HepG2 (cell line): Measurements from ENCODE around the gene ANP32B. TPM values are rescaled to one million over a fixed set of nuclear protein-coding genes. Genes with fewer than 3 reads are reported as not detected.

ENCODE experiments used
- ATAC-seq: fragments of 200-7000 bp; cut with Tn5 transposase; 3 replicates; pipeline ENCODE4 v1.9.1; 2020; ENCODE audit warnings: mild to moderate bottlenecking, moderate library complexity
- BruUV-seq: library from RNA; stranded (reverse); fragments of 400-500 nt; replicated peaks from 2 replicates; lab custom pipeline; 2021; lab: Mats Ljungman, UMichigan
- CTCF ChIA-PET: fragments of 300-600 bp; formaldehyde crosslinking; extraction: SDS; loops from one replicate; lab custom pipeline; 2021; ENCODE audit warnings: low total read pairs, inconsistent platforms, low intra/inter-chr PET ratio; lab: Yijun Ruan, JAX
- POLR2A ChIA-PET: fragments of 350-600 bp; sonication (Branson Sonifier 250); formaldehyde crosslinking; loops from one replicate; lab custom pipeline; 2020; ENCODE audit warnings: antibody characterized with exemption, inconsistent platforms; lab: Yijun Ruan, JAX
- DNase-seq: peaks from one replicate; pipeline ENCODE4 v3.0.0-alpha.2; 2015; ENCODE audit warnings: low spot score
- FAIRE-seq: peaks from 3 replicates; lab custom pipeline; 2011; peaks lifted over from hg19 to GRCh38; lab: Jason Lieb, UNC
- H2AFZ ChIP-seq: one replicate; pipeline ENCODE4 v1.6.1; 2011; ENCODE audit warnings: low read length, inconsistent platforms
- H3K27ac ChIP-seq: fragments of 300-600 bp; 3 replicates; pipeline ENCODE4 v1.8.0; 2011; ENCODE audit warnings: mixed run types, mild to moderate bottlenecking, mixed read lengths, low read length, inconsistent platforms; ENCODE audit not compliant: insufficient read depth; ENCODE audit errors: extremely low read length
- H3K27me3 ChIP-seq, 2 experiments: fragments of 200-600 bp in 1 of 2; 2 replicates in 1 of 2; 3 replicates in 1 of 2; pipeline versions ENCODE4 v1.6.0 to v1.8.0; 2011; ENCODE audit warnings: low read length in 2 of 2, mild to moderate bottlenecking in 2 of 2, moderate library complexity in 2 of 2, inconsistent platforms in 1 of 2; ENCODE audit not compliant: insufficient read depth in 2 of 2, control insufficient read depth in 1 of 2
- H3K36me3 ChIP-seq, 2 experiments: fragments of 200-600 bp in 1 of 2; replicated peaks in 1 of 2; 2 replicates in 1 of 2; 3 replicates in 1 of 2; pipeline versions ENCODE4 v1.5.1 to v1.8.0; 2011; ENCODE audit warnings: low read length in 2 of 2, inconsistent platforms in 1 of 2; ENCODE audit not compliant: insufficient read depth in 2 of 2, control insufficient read depth in 1 of 2
- H3K4me1 ChIP-seq: 2 replicates; pipeline ENCODE4 v1.5.1; 2012; ENCODE audit warnings: low read length, inconsistent platforms; ENCODE audit not compliant: insufficient read depth
- H3K4me2 ChIP-seq: 2 replicates; pipeline ENCODE4 v1.6.0; 2011; ENCODE audit warnings: low read depth, low read length, inconsistent platforms
- H3K4me3 ChIP-seq, 3 experiments: fragments of 200-600 bp in 1 of 3; sonication (generic), shearing (Covaris generic) in 1 of 3; replicated peaks in 1 of 3; 2 replicates each; pipeline ENCODE4 v1.5.1; 2011 to 2016; ENCODE audit warnings: low read length in 3 of 3, inconsistent platforms in 2 of 3, low read depth in 2 of 3, mild to moderate bottlenecking in 2 of 3, control low read depth in 1 of 3, mixed read lengths in 1 of 3; ENCODE audit not compliant: insufficient read depth in 1 of 3
- H3K79me2 ChIP-seq: one replicate; pipeline ENCODE4 v1.6.1; 2011; ENCODE audit warnings: low read length, inconsistent platforms; ENCODE audit not compliant: insufficient read depth
- H3K9ac ChIP-seq: 2 replicates; pipeline ENCODE4 v1.6.0; 2011; ENCODE audit warnings: mild to moderate bottlenecking, low read depth, low read length, inconsistent platforms; ENCODE audit not compliant: insufficient read depth
- H3K9me3 ChIP-seq: 2 replicates; pipeline ENCODE4 v1.5.1; 2012; ENCODE audit warnings: mild to moderate bottlenecking, low read length
- H4K20me1 ChIP-seq: 2 replicates; pipeline ENCODE4 v1.6.0; 2011; ENCODE audit warnings: inconsistent platforms, mild to moderate bottlenecking, low read length, moderate library complexity; ENCODE audit not compliant: insufficient read depth
- E2F5 ChIP-seq: sonication (generic); formaldehyde crosslinking; conservative IDR thresholded peaks from 2 replicates; pipeline ENCODE4 v1.4.0; 2020; ENCODE audit warnings: missing genetic modification reagents
- NR0B2 ChIP-seq: sonication (generic); formaldehyde crosslinking; IDR thresholded peaks from 2 replicates; pipeline ENCODE4 v1.4.0; 2020; ENCODE audit warnings: mild to moderate bottlenecking, missing genetic modification reagents
- NR3C1 ChIP-seq: sonication (generic); formaldehyde crosslinking; IDR thresholded peaks from 2 replicates; pipeline ENCODE4 v1.4.0; 2020; ENCODE audit warnings: missing genetic modification reagents
- REL ChIP-seq: sonication (generic); formaldehyde crosslinking; conservative IDR thresholded peaks from 2 replicates; pipeline ENCODE4 v1.8.0; 2022; ENCODE audit warnings: mild to moderate bottlenecking, missing genetic modification reagents, moderate library complexity
- RFX1 ChIP-seq: fragments of 450-650 bp; IDR thresholded peaks from 2 replicates; pipeline ENCODE4 v1.6.1; 2017
- ZBTB39 ChIP-seq: sonication (generic); formaldehyde crosslinking; IDR thresholded peaks from 2 replicates; pipeline ENCODE4 v1.5.0; 2020; ENCODE audit warnings: missing genetic modification reagents
- ZNF770 ChIP-seq: sonication (generic); formaldehyde crosslinking; IDR thresholded peaks from 2 replicates; pipeline ENCODE4 v1.5.0; 2020; ENCODE audit warnings: mild to moderate bottlenecking, missing genetic modification reagents
- WGBS: methylation state at CpG from one replicate; pipeline ENCODE4 v1.1.6; 2017; ENCODE audit warnings: low lambda C conversion rate; 5-methylcytosine and 5-hydroxymethylcytosine counted together
- in situ Hi-C: cut with HindIII; loops from 2 replicates; pipeline ENCODE4 v1.10.0; 2017; ENCODE audit warnings: low pct_unique_long_range_greater_than_20kb; ENCODE audit not compliant: extremely low pct_ligation_motif_present
- intact Hi-C: fragments of 100-400 bp; cut with micrococcal nuclease; formaldehyde crosslinking; loops from one replicate; pipeline ENCODE4 v1.10.0; 2022; ENCODE audit not compliant: unreplicated experiment
- polyA plus RNA-seq, 8 experiments: library from polyadenylated mRNA; depleted of rRNA in 3 of 8; stranded (reverse) in 7 of 8; unstranded in 1 of 8; fragments of >200 nt; fragmentation: Illumina TruSeq in 4 of 8; extraction: Trizol in 4 of 8; gene quantifications; 2 replicates each; pipeline versions ENCODE4 v1.2.1 to v1.2.3, GENCODE V29; 2011 to 2016; ENCODE audit warnings: low read depth in 4 of 8, missing spikeins in 1 of 8, mixed read lengths in 1 of 8; ENCODE audit not compliant: insufficient read depth in 1 of 8
- total RNA-seq, 5 experiments: library from RNA; depleted of rRNA; stranded (reverse); fragments of >200 nt; fragmentation: Illumina TruSeq; extraction: Trizol; gene quantifications; 2 replicates each; pipeline ENCODE4 v1.2.3, GENCODE V29; 2016; ENCODE audit warnings: low read depth in 1 of 5

The ANP32B gene
- total and polyA plus RNA-seq, 2 of the 13 experiments (the other 11 are each of a cell fraction or from before 2014, with no cell fraction given) = 22.1 to 37.5 TPM

- TF ChIP-seq ZNF770 (CRISPR knock-in tag) = no peak
These were observed 19.7 kb downstream of the ANP32B start (continued) for GRCh38 chr9:98002808-98003207.

GRCh38 chr9:98006127-98006796 lies 23.1 kb downstream of the ANP32B start:
- no peak for DNase-seq
- no peaks in the 10 kb centered on the region for H3K9me3 ChIP-seq
- no peak overlapping the region for H2AFZ ChIP-seq
- WGBS = 97% methylated on average over 5 of the region's 5 CpGs
- 0 out of 2 replicates have a peak, but pooled peaks cover 4% of the 10 kb centered on the region for H4K20me1 ChIP-seq
- in situ Hi-C loops (no loop called here), intact Hi-C loops (no loop called here)
- peaks cover 41 to 92% of the 10 kb centered on the region in 2 experiments for H3K36me3 ChIP-seq
- peaks cover 16% of the 10 kb centered on the region for H3K79me2 ChIP-seq
- ChIA-PET POLR2A (no interaction called here), CTCF (no interaction called here)
- H3K27me3 ChIP-seq = no peaks in the 10 kb centered on the region
- FAIRE-seq = no peak
- TF ChIP-seq E2F5 (CRISPR knock-in tag) = no peak
- no peak for TF ChIP-seq RFX1
- TF ChIP-seq ZBTB39 (CRISPR knock-in tag) = no peak
- no peak for TF ChIP-seq NR0B2 (CRISPR knock-in tag)
- TF ChIP-seq NR3C1 (CRISPR knock-in tag) = no peak
- TF ChIP-seq REL (CRISPR knock-in tag) = no peak
- ATAC-seq = no peak
- H3K27ac ChIP-seq = no peak overlapping the region
- H3K4me1 ChIP-seq = no peaks in the 10 kb centered on the region
- no peak overlapping the region for H3K4me3 ChIP-seq
- no TSS peak for BruUV-seq
- H3K9ac ChIP-seq = no peak overlapping the region
- no peak overlapping the region for H3K4me2 ChIP-seq
